AG04449 (cell line): ENCODE results near the gene ETV4.
"Not testable (repeated sequence)": the region's sequence is repeated elsewhere in the genome, so short reads cannot be mapped to it uniquely, and the experiment has no call there.

Experiments
- CTCF ChIA-PET: fragments of 350-600 bp; formaldehyde crosslinking; extraction: SDS; loops from one replicate; lab custom pipeline; 2021; ENCODE audit warnings: antibody characterized with exemption; lab: Yijun Ruan, JAX
- POLR2A ChIA-PET: fragments of 400-600, 350-600 bp; formaldehyde crosslinking; extraction: SDS; loops from one replicate; lab custom pipeline; 2020; ENCODE audit warnings: antibody characterized with exemption, inconsistent platforms; lab: Yijun Ruan, JAX
- DNase-seq: peaks from one replicate; pipeline ENCODE4 v3.0.0-alpha.2; 2010; ENCODE audit warnings: low read depth, low spot score
- H3K4me3 ChIP-seq: 2 replicates; pipeline ENCODE4 v1.5.1; 2011; ENCODE audit warnings: low read depth, mild to moderate bottlenecking, control low read depth, low read length
- CTCF ChIP-seq: IDR thresholded peaks from one replicate; pipeline ENCODE4 v1.5.1; 2011; ENCODE audit warnings: mild to moderate bottlenecking, moderate library complexity, low read length, control low read depth, inconsistent platforms; ENCODE audit not compliant: insufficient read depth; ENCODE audit errors: missing control alignments

Gene ETV4

GRCh38 chr17:43517615-43518386 is 28.3 kb downstream of the ETV4 start:
- DNase-seq = no peak
- no peak overlapping the region for H3K4me3 ChIP-seq
- no peak for TF ChIP-seq CTCF
- ChIA-PET POLR2A (no interaction called here), CTCF (interaction anchor here (0.8 to 4.9 kb wide), 11 partner anchors 8 to 248 kb away, joined by 3 to 39 read pairs (median 4); partner anchors contain the start of gene DHX8)

GRCh38 chr17:43517161-43517560 is 29.0 kb downstream of the ETV4 start:
- ChIA-PET CTCF (interaction anchor here (0.8 to 4.9 kb wide), 8 partner anchors 8 to 244 kb away, joined by 3 to 39 read pairs (median 4); no protein-coding TSS in a partner anchor), POLR2A (no interaction called here)
- DNase-seq = no peak
- TF ChIP-seq CTCF = no peak
- no peak overlapping the region for H3K4me3 ChIP-seq

GRCh38 chr17:43515656-43516055 is 30.5 kb downstream of the ETV4 start:
- POLR2A ChIA-PET = no interaction called here

GRCh38 chr17:43511199-43511598 is 34.9 kb downstream of the ETV4 start:
- H3K4me3 ChIP-seq, POLR2A ChIA-PET, DNase-seq: not testable (repeated sequence)
- CTCF ChIA-PET = interaction anchor here (3.4 kb wide), 1 partner anchor 10 kb away, joined by 18 read pairs; no protein-coding TSS in a partner anchor

More at GRCh38 chr17:43515656-43516055, 30.5 kb downstream of the ETV4 start:
- TF ChIP-seq CTCF = no peak
- CTCF ChIA-PET = interaction anchor here (0.9 to 1.4 kb wide), 5 partner anchors 8 to 61 kb away, joined by 3 to 5 read pairs (median 3); no protein-coding TSS in a partner anchor
- no peak for DNase-seq
- H3K4me3 ChIP-seq = no peak overlapping the region

- CTCF ChIA-PET, DNase-seq, POLR2A ChIA-PET, H3K4me3 ChIP-seq: not testable (repeated sequence)
These were observed 36.7 kb downstream of the ETV4 start for GRCh38 chr17:43509440-43509839.

- no peak for TF ChIP-seq CTCF
- ChIA-PET POLR2A (no interaction called here), CTCF (interaction anchor here (1.0 to 28.1 kb wide), 3 partner anchors 9 to 91 kb away, joined by 3 to 1137 read pairs (median 5); partner anchors contain the start of gene ARL4D)
- no peak overlapping the region for H3K4me3 ChIP-seq
- DNase-seq = no peak
These were observed 55.5 kb downstream of the ETV4 start for GRCh38 chr17:43490621-43491020.
